Tibial nerve (tissue), 4 donors: ENCODE data around the gene TAF8. TPM values are rescaled to one million over a fixed set of nuclear protein-coding genes. Genes with fewer than 3 reads are reported as not detected.
A peak's percentile ranks its signal among the peaks of the same experiment; 100 is the strongest.
"Not testable (repeated sequence)": the region's sequence is repeated elsewhere in the genome, so short reads cannot be mapped to it uniquely, and the experiment has no call there.

Experiments used
- DNase-seq, 2 donors: peaks; one replicate each; pipeline ENCODE4 v3.0.0-alpha.2; 2019; ENCODE audit warnings: low spot score in 2 of 2
- H3K27ac ChIP-seq, 4 donors: fragments of 200-600 bp; sonication (generic) in 3 of 4; one replicate each; pipeline ENCODE4 v1.5.1; 2017 to 2019; ENCODE audit warnings: mild to moderate bottlenecking in 1 of 4
- H3K27me3 ChIP-seq, 2 donors: fragments of 200-600 bp; sonication (generic) in 1 of 2; one replicate each; pipeline versions ENCODE4 v1.5.1 to v1.6.0; 2017 to 2019
- H3K36me3 ChIP-seq, 3 donors: fragments of 200-600 bp; sonication (generic); one replicate each; pipeline ENCODE4 v1.5.1; 2018 to 2019
- H3K4me1 ChIP-seq, 4 donors: fragments of 200-600 bp; sonication (generic) in 3 of 4; one replicate each; pipeline ENCODE4 v1.5.1; 2017 to 2019
- H3K4me3 ChIP-seq, 4 donors: fragments of 200-600 bp; sonication (generic) in 3 of 4; one replicate each; pipeline ENCODE4 v1.5.1; 2017 to 2019; ENCODE audit warnings: mild to moderate bottlenecking in 1 of 4, moderate library complexity in 1 of 4
- H3K9me3 ChIP-seq, 4 donors: fragments of 200-600 bp; sonication (generic) in 3 of 4; one replicate each; pipeline ENCODE4 v1.5.1; 2017 to 2019
- CTCF ChIP-seq, 5 experiments: fragments of 200-600 bp in 3 of 5; fragments of 450-650 bp in 2 of 5; sonication (generic) in 3 of 5; IDR thresholded peaks; one replicate each; pipeline ENCODE4 v1.5.1; 2016 to 2019; ENCODE audit warnings: antibody characterized with exemption in 5 of 5, mild to moderate bottlenecking in 3 of 5, moderate library complexity in 2 of 5
- EP300 ChIP-seq, 2 donors: sonication (generic); formaldehyde crosslinking; IDR thresholded peaks; one replicate each; pipeline ENCODE4 v1.6.1; 2017; ENCODE audit warnings: antibody characterized with exemption in 2 of 2, mild to moderate bottlenecking in 1 of 2
- POLR2A ChIP-seq, 2 donors: fragments of 450-650 bp; IDR thresholded peaks; one replicate each; pipeline ENCODE4 v1.6.1; 2017; ENCODE audit warnings: antibody characterized with exemption in 2 of 2, mild to moderate bottlenecking in 2 of 2, moderate library complexity in 2 of 2
- WGBS, 2 donors: methylation state at CpG; one replicate each; pipeline ENCODE4 v1.1.5; 2018; 5-methylcytosine and 5-hydroxymethylcytosine counted together
- total RNA-seq, 4 donors: library from RNA; depleted of rRNA; stranded (reverse); fragments of >200 nt; gene quantifications; one replicate each; pipeline ENCODE4 v1.1.0, GENCODE V29; 2016

The TAF8 gene
- total RNA-seq, 4 donors from 2014 or later, result 10.7 to 27.6 (median 20.9) TPM

DNA sequence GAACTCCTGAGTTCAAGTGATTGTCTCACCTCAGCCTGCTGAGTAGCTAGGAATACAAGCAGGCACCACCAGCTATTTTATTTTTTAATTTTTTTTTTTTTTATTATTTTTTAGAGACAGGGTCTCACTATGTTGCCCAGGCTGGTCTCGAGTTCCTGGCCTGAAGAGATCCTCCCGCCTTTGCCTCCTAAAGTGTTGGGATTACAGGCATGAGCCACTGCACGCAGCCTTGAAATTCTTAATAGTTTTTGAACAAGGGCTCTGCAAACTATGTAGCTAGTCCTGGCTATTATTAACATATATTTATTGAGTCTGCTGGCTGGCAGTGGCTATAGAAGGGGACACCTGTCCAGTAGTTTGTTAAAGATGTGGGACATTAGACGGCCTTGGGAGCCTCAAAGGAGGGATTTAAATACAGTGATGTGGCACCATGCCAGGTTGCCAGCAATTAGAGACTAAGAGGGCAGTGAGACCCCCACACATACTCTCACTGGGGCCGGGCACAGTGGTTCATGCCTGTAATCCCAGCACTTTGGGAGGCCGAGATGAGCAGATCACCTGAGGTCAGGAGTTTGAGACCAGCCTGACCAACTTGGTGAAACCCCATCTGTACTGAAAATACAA is 21.1 kb upstream of the TAF8 start:
- Histone ChIP-seq H3K9me3 (no peaks in the 10 kb centered on the region), H3K4me3 (no peak overlapping the region), H3K4me1 (peaks cover 0 to 51% (median 25%) of the 10 kb centered on the region in 4 donors), H3K27ac (no peak overlapping the region), H3K36me3 (peaks cover 0 to 17% (median 0%) of the 10 kb centered on the region in 3 donors), H3K27me3 (no peaks in the 10 kb centered on the region)
- TF ChIP-seq CTCF (IDR thresholded peaks at IDR 0.05) (no peak), EP300 (IDR thresholded peaks at IDR 0.05) (no peak), POLR2A (IDR thresholded peaks at IDR 0.05) (no peak)
- 87 to 88% methylated on average over 6 of the region's 6 CpGs for WGBS, 2 donors
- DNase-seq, result no peak

DNA sequence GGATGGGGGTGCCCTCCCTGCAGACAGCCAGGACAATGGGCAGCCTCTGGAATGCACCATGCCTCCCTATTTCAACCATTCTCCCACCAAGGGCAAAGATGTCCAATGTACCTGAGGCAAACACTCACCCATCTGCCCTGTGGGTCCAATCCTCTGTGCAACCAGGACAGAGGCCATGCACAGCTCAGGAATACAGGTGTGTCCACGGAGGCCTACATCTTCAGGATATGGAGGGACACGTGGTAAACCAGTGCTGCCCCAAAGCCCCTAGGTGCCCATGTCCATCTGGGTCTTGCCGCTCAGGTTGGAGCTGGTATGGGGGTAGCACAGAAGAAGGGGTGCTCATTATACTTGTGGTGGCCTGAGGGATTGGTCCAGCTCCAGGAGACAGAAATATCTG is 20.4 kb upstream of the TAF8 start:
- DNase-seq, result no peak
- Histone ChIP-seq H3K4me1 (peaks cover 0 to 51% (median 25%) of the 10 kb centered on the region in 4 donors), H3K9me3 (no peaks in the 10 kb centered on the region), H3K27ac (peak overlapping the region in 1 of 4 donors; percentile 16), H3K4me3 (no peak overlapping the region), H3K27me3 (no peaks in the 10 kb centered on the region), H3K36me3 (peaks cover 0 to 17% (median 0%) of the 10 kb centered on the region in 3 donors)
- TF ChIP-seq POLR2A (IDR thresholded peaks at IDR 0.05), result no peak
- no peak for TF ChIP-seq CTCF (IDR thresholded peaks at IDR 0.05)
- no peak for TF ChIP-seq EP300 (IDR thresholded peaks at IDR 0.05)
- WGBS, 2 donors, result 89 to 91% methylated on average over 3 of the region's 3 CpGs

DNA sequence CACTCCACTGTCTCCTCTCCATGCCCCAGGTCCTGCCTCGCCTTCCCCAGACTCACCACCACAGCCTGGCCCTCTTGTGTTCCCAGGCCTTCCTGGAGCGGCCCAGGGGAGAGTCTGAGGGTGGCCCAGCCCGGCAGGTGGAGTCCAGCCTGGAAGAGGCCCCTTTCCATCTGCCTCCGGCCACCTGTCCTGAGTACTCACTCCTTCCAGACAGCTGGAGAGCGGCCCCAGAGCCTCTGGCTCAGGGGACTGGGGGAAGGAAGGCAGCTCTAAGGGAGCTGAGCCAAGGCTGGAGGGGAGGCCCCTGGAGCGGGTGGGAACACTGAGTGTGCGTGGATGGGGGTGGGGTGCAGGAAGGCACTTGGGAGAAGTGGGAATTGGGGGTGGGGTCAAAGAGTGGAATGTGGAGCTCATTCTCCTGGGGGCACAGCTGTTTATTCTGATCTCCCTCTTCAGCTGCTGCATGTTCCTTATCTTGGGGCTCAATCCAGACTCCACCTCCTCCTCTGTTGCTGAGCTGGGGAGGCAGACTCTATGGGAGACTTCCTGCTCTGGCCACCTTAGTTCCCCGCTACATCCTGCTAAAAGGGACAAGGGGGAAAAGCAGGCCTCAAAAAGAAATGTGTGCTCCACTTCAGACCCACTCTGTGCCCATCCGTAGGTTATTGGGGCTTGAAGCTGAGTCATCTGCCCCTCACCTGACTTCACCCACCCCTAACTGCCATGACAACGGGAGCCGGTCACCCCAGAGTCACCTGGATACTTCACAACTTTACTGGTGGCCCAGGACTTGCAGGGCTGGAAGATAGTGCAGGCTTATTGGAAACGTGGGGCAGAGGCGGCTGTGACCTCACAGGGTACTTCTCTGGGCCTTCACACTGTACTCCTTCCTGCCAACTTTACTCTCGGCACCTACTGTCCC is 19.5 kb upstream of the TAF8 start:
- no peak for DNase-seq
- 40 to 48% methylated on average over 13 to 14 of the region's 14 CpGs for WGBS, 2 donors
- Histone ChIP-seq H3K4me3 (no peak overlapping the region), H3K36me3 (peaks cover 0 to 10% (median 0%) of the 10 kb centered on the region in 3 donors), H3K4me1 (peaks cover 0 to 51% (median 22%) of the 10 kb centered on the region in 4 donors), H3K9me3 (no peaks in the 10 kb centered on the region), H3K27me3 (no peaks in the 10 kb centered on the region), H3K27ac (peak overlapping the region in 2 of 4 donors; percentile 6 to 16)
- TF ChIP-seq EP300 (IDR thresholded peaks at IDR 0.05) (no peak), POLR2A (IDR thresholded peaks at IDR 0.05) (no peak), CTCF (IDR thresholded peaks at IDR 0.05) (no peak)

- no peak for TF ChIP-seq CTCF (IDR thresholded peaks at IDR 0.05)
- TF ChIP-seq EP300 (IDR thresholded peaks at IDR 0.05), result no peak
- no peak for TF ChIP-seq POLR2A (IDR thresholded peaks at IDR 0.05)
- WGBS, 2 donors, result 84 to 90% methylated on average over 6 of the region's 6 CpGs
- Histone ChIP-seq H3K27ac (no peak overlapping the region), H3K4me3 (no peak overlapping the region), H3K4me1 (peaks cover 0 to 47% (median 20%) of the 10 kb centered on the region in 4 donors), H3K36me3 (peaks cover 0 to 10% (median 0%) of the 10 kb centered on the region in 3 donors), H3K27me3 (no peaks in the 10 kb centered on the region), H3K9me3 (no peaks in the 10 kb centered on the region)
- no peak for DNase-seq
These were observed 18.0 kb upstream of the TAF8 start for GRCh38 chr6:42032366-42032765.

DNA sequence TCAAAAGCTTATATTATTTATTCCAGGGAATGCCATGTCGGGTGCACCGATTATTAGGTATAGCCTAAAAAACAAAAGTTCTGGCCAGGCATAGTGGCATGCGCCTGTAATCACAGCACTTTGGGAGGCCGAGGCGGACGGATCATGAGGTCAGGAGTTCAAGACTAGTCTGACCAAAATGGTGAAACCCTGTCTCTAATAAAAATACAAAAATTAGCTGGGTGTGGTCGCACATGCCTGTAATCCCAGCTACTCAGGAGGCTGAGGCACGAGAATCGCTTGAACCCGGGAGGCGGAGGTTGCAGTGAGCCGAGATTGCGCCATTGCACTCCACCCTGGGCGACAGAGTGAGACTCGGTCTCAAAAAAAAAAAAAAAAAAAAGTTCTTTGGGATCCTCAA is 12.7 kb upstream of the TAF8 start:
- not testable (repeated sequence) for DNase-seq, H3K36me3 ChIP-seq, H3K9me3 ChIP-seq, H3K27me3 ChIP-seq, H3K4me3 ChIP-seq, H3K27ac ChIP-seq
- H3K4me1 ChIP-seq, result peaks cover 0 to 29% (median 18%) of the 10 kb centered on the region in 4 donors
- WGBS, 2 donors, result 92 to 94% methylated on average over 15 of the region's 15 CpGs
